ENCODE measurements around the gene UBE2E2.

Gene UBE2E2

GRCh38 chr3:23395115-23395514 lies 192.0 kb downstream of the UBE2E2 start:
- TF ChIP-seq POLR2AphosphoS5 (IDR thresholded peaks at IDR 0.05; ENCODE audit: low read depth, low read length) (no peak), FOXP2 (optimal IDR thresholded peaks at IDR 0.05; ENCODE audit: borderline replicate concordance, extremely low read depth, extremely low read length, insufficient read depth) (no peak), SIN3A (IDR thresholded peaks at IDR 0.05; ENCODE audit: borderline replicate concordance, insufficient read depth, low read length) (no peak), REST (IDR thresholded peaks at IDR 0.05; ENCODE audit: insufficient read depth in 1 of 2, low read depth in 2 of 2, low read length in 2 of 2) (no peak), TAF1 (IDR thresholded peaks at IDR 0.05; ENCODE audit: borderline replicate concordance, insufficient read depth, low read length) (no peak)

- no peak for TF ChIP-seq FOXP2 (optimal IDR thresholded peaks at IDR 0.05; ENCODE audit: borderline replicate concordance, extremely low read depth, extremely low read length, insufficient read depth)
- no peak for TF ChIP-seq REST (IDR thresholded peaks at IDR 0.05; ENCODE audit: insufficient read depth in 1 of 2, low read depth in 2 of 2, low read length in 2 of 2)
- no peak for TF ChIP-seq SIN3A (IDR thresholded peaks at IDR 0.05; ENCODE audit: borderline replicate concordance, insufficient read depth, low read length)
- no peak for TF ChIP-seq TAF1 (IDR thresholded peaks at IDR 0.05; ENCODE audit: borderline replicate concordance, insufficient read depth, low read length)
- no peak for TF ChIP-seq POLR2AphosphoS5 (IDR thresholded peaks at IDR 0.05; ENCODE audit: low read depth, low read length)
Observed at GRCh38 chr3:23396746-23397145, 193.6 kb downstream of the UBE2E2 start.

- TF ChIP-seq SIN3A (IDR thresholded peaks at IDR 0.05; ENCODE audit: borderline replicate concordance, insufficient read depth, low read length) = no peak
- no peak for TF ChIP-seq REST (IDR thresholded peaks at IDR 0.05; ENCODE audit: insufficient read depth in 1 of 2, low read depth in 2 of 2, low read length in 2 of 2)
- TF ChIP-seq TAF1 (IDR thresholded peaks at IDR 0.05; ENCODE audit: borderline replicate concordance, insufficient read depth, low read length) = no peak
- TF ChIP-seq FOXP2 (optimal IDR thresholded peaks at IDR 0.05; ENCODE audit: borderline replicate concordance, extremely low read depth, extremely low read length, insufficient read depth) = no peak
- TF ChIP-seq POLR2AphosphoS5 (IDR thresholded peaks at IDR 0.05; ENCODE audit: low read depth, low read length) = no peak
Observed at GRCh38 chr3:23399221-23399620, 196.1 kb downstream of the UBE2E2 start.

GRCh38 chr3:23402728-23403492 lies 199.8 kb downstream of the UBE2E2 start:
- TF ChIP-seq FOXP2 (optimal IDR thresholded peaks at IDR 0.05; ENCODE audit: borderline replicate concordance, extremely low read depth, extremely low read length, insufficient read depth) (no peak), SIN3A (IDR thresholded peaks at IDR 0.05; ENCODE audit: borderline replicate concordance, insufficient read depth, low read length) (no peak), REST (IDR thresholded peaks at IDR 0.05; ENCODE audit: insufficient read depth in 1 of 2, low read depth in 2 of 2, low read length in 2 of 2) (no peak), POLR2AphosphoS5 (IDR thresholded peaks at IDR 0.05; ENCODE audit: low read depth, low read length) (no peak), TAF1 (IDR thresholded peaks at IDR 0.05; ENCODE audit: borderline replicate concordance, insufficient read depth, low read length) (no peak)
